GM12878 (cell line): ENCODE measurements around the gene IGSF23. TPM values are rescaled to one million over a fixed set of nuclear protein-coding genes. Genes with fewer than 3 reads are reported as not detected.

Experiments used
- ATAC-seq: fragments of 200-7000 bp; cut with Tn5 transposase; 3 replicates; pipeline ENCODE4 v1.9.1; 2020; ENCODE audit warnings: mild to moderate bottlenecking, moderate library complexity
- BruUV-seq: library from RNA; stranded (reverse); fragments of 400-500 nt; replicated peaks from 2 replicates; lab custom pipeline; 2021; lab: Mats Ljungman, UMichigan
- CTCF ChIA-PET: fragments of 300-600 bp; sonication (Branson Sonifier 250); formaldehyde crosslinking; extraction: SDS; loops from one replicate; lab custom pipeline; 2021; ENCODE audit warnings: inconsistent platforms; lab: Yijun Ruan, JAX
- POLR2A ChIA-PET: fragments of 350-600 bp; formaldehyde crosslinking; extraction: SDS; loops from one replicate; lab custom pipeline; 2021; ENCODE audit warnings: inconsistent platforms; lab: Charles Lee
- RAD21 ChIA-PET: fragments of 300-600 bp; sonication (Branson Sonifier 250); formaldehyde crosslinking; loops from one replicate; lab custom pipeline; 2023; ENCODE audit warnings: antibody characterized with exemption; ENCODE audit not compliant: unreplicated experiment; lab: Charles Lee
- SMC1A ChIA-PET: fragments of 300-600 bp; sonication (Branson Sonifier 250); formaldehyde crosslinking; loops from one replicate; lab custom pipeline; 2023; ENCODE audit not compliant: unreplicated experiment, uncharacterized antibody; lab: Charles Lee
- DNase-seq: peaks from one replicate; pipeline ENCODE4 v3.0.0-alpha.2; 2011; ENCODE audit warnings: low read depth, low spot score
- FAIRE-seq: peaks from 3 replicates; lab custom pipeline; 2011; peaks lifted over from hg19 to GRCh38; lab: Jason Lieb, UNC
- H2AFZ ChIP-seq: 2 replicates; pipeline ENCODE4 v1.6.0; 2011; ENCODE audit warnings: low read depth, low read length, control low read depth; ENCODE audit not compliant: control insufficient read depth
- H3K27ac ChIP-seq: 2 replicates; pipeline ENCODE4 v1.5.1; 2011; ENCODE audit warnings: control low read depth; ENCODE audit not compliant: control insufficient read depth, insufficient read depth
- H3K27me3 ChIP-seq, 2 experiments: replicated peaks in 1 of 2; 2 replicates each; pipeline versions ENCODE4 v1.6.0 to v1.6.1; 2011; ENCODE audit warnings: low read length in 1 of 2; ENCODE audit not compliant: control insufficient read depth in 2 of 2, insufficient read depth in 2 of 2
- H3K36me3 ChIP-seq, 2 experiments: 2 replicates each; pipeline ENCODE4 v1.5.1; 2011; ENCODE audit warnings: low read length in 1 of 2; ENCODE audit not compliant: control insufficient read depth in 2 of 2, insufficient read depth in 2 of 2
- H3K4me1 ChIP-seq: 2 replicates; pipeline ENCODE4 v1.6.1; 2011; ENCODE audit warnings: mild to moderate bottlenecking, low read length, moderate library complexity, mixed read lengths; ENCODE audit not compliant: control insufficient read depth, insufficient read depth
- H3K4me2 ChIP-seq: 2 replicates; pipeline ENCODE4 v1.6.0; 2011; ENCODE audit warnings: control low read depth; ENCODE audit not compliant: control insufficient read depth, insufficient read depth
- H3K4me3 ChIP-seq: fragments of 200-600 bp; sonication (generic); 2 replicates; pipeline ENCODE4 v1.5.1; 2016
- H3K79me2 ChIP-seq: 2 replicates; pipeline ENCODE4 v1.6.0; 2011; ENCODE audit warnings: low read length; ENCODE audit not compliant: control insufficient read depth, insufficient read depth
- H3K9ac ChIP-seq: 2 replicates; pipeline ENCODE4 v1.8.0; 2011; ENCODE audit warnings: low read length, control low read depth, mixed read lengths; ENCODE audit not compliant: control insufficient read depth, insufficient read depth
- H3K9me3 ChIP-seq: replicated peaks from 3 replicates; pipeline ENCODE4 v1.5.1; 2011; ENCODE audit warnings: mild to moderate bottlenecking, low read length; ENCODE audit not compliant: control insufficient read depth, insufficient read depth
- H4K20me1 ChIP-seq: 2 replicates; pipeline ENCODE4 v1.6.0; 2011; ENCODE audit not compliant: control insufficient read depth, insufficient read depth
- BRCA1 ChIP-seq: IDR thresholded peaks from 2 replicates; pipeline ENCODE4 v1.6.1; 2011; ENCODE audit warnings: low read depth, low read length, improper control_type of control experiment
- CBX3 ChIP-seq: fragments of 200-600 bp; sonication (generic); IDR thresholded peaks from 2 replicates; pipeline ENCODE4 v1.6.1; 2016; ENCODE audit warnings: low read depth, borderline replicate concordance
- LARP7 ChIP-seq: fragments of 450-650 bp; IDR thresholded peaks from 2 replicates; pipeline ENCODE4 v1.6.1; 2017; ENCODE audit warnings: mild to moderate bottlenecking
- MXI1 ChIP-seq: fragments of 150-350 bp; IDR thresholded peaks from 2 replicates; pipeline ENCODE4 v1.6.1; 2011; ENCODE audit warnings: low read depth, mild to moderate bottlenecking, inconsistent platforms, low read length, improper control_type of control experiment
- RAD21 ChIP-seq: IDR thresholded peaks from 2 replicates; pipeline ENCODE4 v1.6.1; 2011; ENCODE audit warnings: mild to moderate bottlenecking, low read depth, low read length, moderate library complexity; ENCODE audit not compliant: insufficient read depth
- SMC3 ChIP-seq: IDR thresholded peaks from 2 replicates; pipeline ENCODE4 v1.6.1; 2011; ENCODE audit warnings: low read length, improper control_type of control experiment, borderline replicate concordance
- TCF12 ChIP-seq: IDR thresholded peaks from 2 replicates; pipeline ENCODE4 v1.6.1; 2011; ENCODE audit warnings: low read depth, mild to moderate bottlenecking, low read length
- WGBS: methylation state at CpG from one replicate; pipeline ENCODE4 v1.1.6; 2016; ENCODE audit warnings: low lambda C conversion rate; ENCODE audit not compliant: insufficient replicate concordance, insufficient coverage; ENCODE audit errors: missing lambda C conversion rate; 5-methylcytosine and 5-hydroxymethylcytosine counted together
- in situ Hi-C: fragments of 300-500 bp; cut with MboI; formaldehyde crosslinking; loops from 9 replicates; pipeline ENCODE4 v1.14.3; 2018; ENCODE audit warnings: mixed read lengths
- intact Hi-C: fragments of 100-400 bp; cut with micrococcal nuclease; formaldehyde crosslinking; loops from one replicate; pipeline ENCODE4 v1.14.2; 2022; ENCODE audit not compliant: unreplicated experiment
- polyA plus RNA-seq, 11 experiments: library from polyadenylated mRNA; depleted of rRNA in 4 of 11; unstranded in 6 of 11; stranded (reverse) in 5 of 11; fragments of >200 nt; fragmentation: Nextera tagmentation in 4 of 11; fragmentation: Illumina TruSeq in 1 of 11; extraction: Ambion mirVana in 4 of 11; extraction: Trizol in 1 of 11; gene quantifications; 1 replicate in 1 of 11; 2 replicates in 10 of 11; pipeline versions ENCODE4 v1.2.1 to v1.2.3, GENCODE V29; 2011 to 2016; ENCODE audit warnings: inconsistent platforms in 2 of 11, missing spikeins in 2 of 11, low read depth in 1 of 11
- total RNA-seq, 4 experiments: library from RNA; depleted of rRNA in 3 of 4; stranded (reverse); fragments of >200 nt in 3 of 4; fragmentation: Illumina TruSeq in 1 of 4; extraction: Trizol in 1 of 4; gene quantifications; 2 replicates each; pipeline versions ENCODE4 v1.2.1 to v1.2.3, GENCODE V29; 2013 to 2021
- TF ChIP-seq, protein P1 (sequence below): fragments of 450-650 bp; IDR thresholded peaks from 2 replicates; pipeline ENCODE4 v1.6.1; 2017; ENCODE audit warnings: antibody characterized with exemption, mild to moderate bottlenecking, moderate library complexity
- TF ChIP-seq, protein P2 (sequence below): IDR thresholded peaks from 2 replicates; pipeline ENCODE4 v1.6.1; 2011; ENCODE audit warnings: borderline replicate concordance, low read depth, mild to moderate bottlenecking, moderate library complexity, mixed read lengths, low read length; ENCODE audit not compliant: insufficient read depth; ENCODE audit errors: extremely low read length

Gene IGSF23
- total and polyA plus RNA-seq, 10 of the 15 experiments (the other 5 are each of a cell fraction or from before 2014, with no cell fraction given): not detected

DNA sequence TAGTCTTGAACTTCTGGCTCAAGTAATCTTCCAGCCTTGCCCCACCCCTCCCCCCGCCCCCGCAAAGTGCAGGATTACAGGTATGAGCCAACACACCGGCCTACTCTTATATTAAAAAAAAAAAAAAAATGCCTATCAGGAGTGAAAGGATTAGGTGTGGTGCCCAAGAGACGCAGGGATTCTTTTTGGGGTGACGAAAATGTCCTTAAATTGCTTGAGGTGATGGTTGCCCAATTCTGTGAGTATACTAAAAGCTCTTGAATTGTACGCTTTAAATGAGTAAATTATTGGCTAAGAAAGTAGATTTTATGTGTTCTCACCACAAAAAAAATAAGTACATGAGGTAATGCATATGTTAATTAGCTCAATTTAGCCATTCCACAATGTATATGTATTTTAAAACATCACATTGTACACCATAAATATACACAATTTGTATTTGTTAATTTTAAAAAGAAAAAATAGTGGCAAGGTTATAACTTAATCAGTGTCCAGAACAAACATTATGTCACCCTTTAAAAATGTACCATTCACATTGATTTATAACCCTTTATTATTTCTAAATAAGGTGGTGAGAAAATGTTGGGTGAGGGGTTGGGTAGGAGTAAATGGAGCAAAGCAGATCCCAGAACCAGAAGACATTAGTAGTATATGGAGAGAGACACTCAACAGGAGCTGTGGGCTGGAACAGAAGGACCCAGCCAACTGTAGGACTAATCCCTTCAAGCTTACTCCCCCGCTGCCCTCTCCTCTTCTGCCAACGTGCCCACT, 3.9 kb downstream of the IGSF23 start:
- 36% methylated on average over 8 of the region's 8 CpGs for WGBS
- no peaks in the 10 kb centered on the region for H4K20me1 ChIP-seq
- H3K4me2 ChIP-seq: no peak overlapping the region
- H2AFZ ChIP-seq: no peak overlapping the region
- H3K4me1 ChIP-seq: no peaks in the 10 kb centered on the region
- H3K36me3 ChIP-seq: no peaks in the 10 kb centered on the region
- DNase-seq: no peak
- no peak overlapping the region for H3K4me3 ChIP-seq
- H3K27ac ChIP-seq: no peak overlapping the region
- ChIA-PET POLR2A (no interaction called here), SMC1A (no interaction called here), RAD21 (no interaction called here), CTCF (interaction anchor here (0.6 kb wide), 1 partner anchor 12 kb away, joined by 3 read pairs; no protein-coding TSS in a partner anchor)
- no peaks in the 10 kb centered on the region for H3K79me2 ChIP-seq
- intact Hi-C loops (no loop called here), in situ Hi-C loops (no loop called here)
- no TSS peak for BruUV-seq
- no peak for ATAC-seq
- H3K27me3 ChIP-seq: no peaks in the 10 kb centered on the region
- TF ChIP-seq BRCA1 (no peak), RAD21 (no peak), CBX3 (no peak), SMC3 (no peak), LARP7 (no peak), MXI1 (no peak), TCF12 (no peak)
- TF ChIP-seq, protein P1, sequence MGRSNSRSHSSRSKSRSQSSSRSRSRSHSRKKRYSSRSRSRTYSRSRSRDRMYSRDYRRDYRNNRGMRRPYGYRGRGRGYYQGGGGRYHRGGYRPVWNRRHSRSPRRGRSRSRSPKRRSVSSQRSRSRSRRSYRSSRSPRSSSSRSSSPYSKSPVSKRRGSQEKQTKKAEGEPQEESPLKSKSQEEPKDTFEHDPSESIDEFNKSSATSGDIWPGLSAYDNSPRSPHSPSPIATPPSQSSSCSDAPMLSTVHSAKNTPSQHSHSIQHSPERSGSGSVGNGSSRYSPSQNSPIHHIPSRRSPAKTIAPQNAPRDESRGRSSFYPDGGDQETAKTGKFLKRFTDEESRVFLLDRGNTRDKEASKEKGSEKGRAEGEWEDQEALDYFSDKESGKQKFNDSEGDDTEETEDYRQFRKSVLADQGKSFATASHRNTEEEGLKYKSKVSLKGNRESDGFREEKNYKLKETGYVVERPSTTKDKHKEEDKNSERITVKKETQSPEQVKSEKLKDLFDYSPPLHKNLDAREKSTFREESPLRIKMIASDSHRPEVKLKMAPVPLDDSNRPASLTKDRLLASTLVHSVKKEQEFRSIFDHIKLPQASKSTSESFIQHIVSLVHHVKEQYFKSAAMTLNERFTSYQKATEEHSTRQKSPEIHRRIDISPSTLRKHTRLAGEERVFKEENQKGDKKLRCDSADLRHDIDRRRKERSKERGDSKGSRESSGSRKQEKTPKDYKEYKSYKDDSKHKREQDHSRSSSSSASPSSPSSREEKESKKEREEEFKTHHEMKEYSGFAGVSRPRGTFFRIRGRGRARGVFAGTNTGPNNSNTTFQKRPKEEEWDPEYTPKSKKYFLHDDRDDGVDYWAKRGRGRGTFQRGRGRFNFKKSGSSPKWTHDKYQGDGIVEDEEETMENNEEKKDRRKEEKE: no peak
- TF ChIP-seq, protein P2, sequence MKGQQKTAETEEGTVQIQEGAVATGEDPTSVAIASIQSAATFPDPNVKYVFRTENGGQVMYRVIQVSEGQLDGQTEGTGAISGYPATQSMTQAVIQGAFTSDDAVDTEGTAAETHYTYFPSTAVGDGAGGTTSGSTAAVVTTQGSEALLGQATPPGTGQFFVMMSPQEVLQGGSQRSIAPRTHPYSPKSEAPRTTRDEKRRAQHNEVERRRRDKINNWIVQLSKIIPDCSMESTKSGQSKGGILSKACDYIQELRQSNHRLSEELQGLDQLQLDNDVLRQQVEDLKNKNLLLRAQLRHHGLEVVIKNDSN: no peak
- FAIRE-seq: no peak
- no peak overlapping the region for H3K9ac ChIP-seq
- H3K9me3 ChIP-seq: no peaks in the 10 kb centered on the region
